Body of pancreas (tissue), 4 donors: ENCODE data around the gene ATE1.

Experiments
- CTCF ChIP-seq, 7 experiments: fragments of 450-650 bp in 4 of 7; fragments of 200-600 bp in 3 of 7; sonication (generic) in 3 of 7; IDR thresholded peaks; one replicate each; pipeline ENCODE4 v1.5.1; 2016 to 2019; ENCODE audit warnings: antibody characterized with exemption in 7 of 7
- POLR2A ChIP-seq, 3 donors: fragments of 450-650 bp; IDR thresholded peaks; one replicate each; pipeline ENCODE4 v1.6.1; 2016; ENCODE audit warnings: antibody characterized with exemption in 3 of 3, mild to moderate bottlenecking in 2 of 3

- no peak for TF ChIP-seq CTCF (IDR thresholded peaks at IDR 0.05)
- TF ChIP-seq POLR2A (IDR thresholded peaks at IDR 0.05), result no peak
Observed at GRCh38 chr10:121736315-121737130, 191.3 kb downstream of the ATE1 start.
